Ovary (tissue), 9 donors: Measurements from ENCODE around the gene FHIP1B. TPM values are rescaled to one million over a fixed set of nuclear protein-coding genes. Genes with fewer than 3 reads are reported as not detected.

Source experiments
- DNase-seq, 5 donors: peaks; one replicate each; pipeline ENCODE4 v3.0.0-alpha.2; 2019 to 2020
- H3K27ac ChIP-seq, 2 donors: fragments of 200-600 bp; one replicate each; pipeline versions ENCODE4 v1.5.1 to v1.8.0; 2019 to 2022
- H3K27me3 ChIP-seq: fragments of 200-600 bp; one replicate; pipeline ENCODE4 v1.8.0; 2022
- H3K36me3 ChIP-seq: fragments of 200-600 bp; sonication (generic); one replicate; pipeline ENCODE4 v1.5.1; 2019
- H3K4me1 ChIP-seq: one replicate; pipeline ENCODE4 v1.8.1; 2013; ENCODE audit warnings: mild to moderate bottlenecking, moderate library complexity; ENCODE audit not compliant: insufficient read depth
- H3K4me3 ChIP-seq: fragments of 200-600 bp; sonication (generic); one replicate; pipeline ENCODE4 v1.5.1; 2017
- H3K9me3 ChIP-seq, 2 donors: fragments of 200-600 bp in 1 of 2; sonication (generic) in 1 of 2; one replicate each; pipeline versions ENCODE4 v1.5.1 to v1.8.1; 2013 to 2019; ENCODE audit warnings: mild to moderate bottlenecking in 1 of 2, moderate library complexity in 1 of 2
- CTCF ChIP-seq, 3 donors: fragments of 450-650 bp in 2 of 3; fragments of 200-600 bp in 1 of 3; IDR thresholded peaks; one replicate each; pipeline versions ENCODE4 v1.5.1 to v1.8.0; 2016 to 2022; ENCODE audit warnings: antibody characterized with exemption in 3 of 3, mild to moderate bottlenecking in 1 of 3
- EP300 ChIP-seq: sonication (generic); formaldehyde crosslinking; IDR thresholded peaks from one replicate; pipeline ENCODE4 v1.6.1; 2017; ENCODE audit warnings: antibody characterized with exemption
- POLR2A ChIP-seq: fragments of 450-650 bp; IDR thresholded peaks from one replicate; pipeline ENCODE4 v1.6.1; 2017; ENCODE audit warnings: antibody characterized with exemption, mild to moderate bottlenecking, moderate library complexity
- WGBS, 3 donors: extraction: QIAGEN DNeasy Blood & Tissue Kit in 1 of 3; methylation state at CpG; one replicate each; pipeline versions ENCODE4 v1.1.5 to v1.1.7; 2013 to 2017; 5-methylcytosine and 5-hydroxymethylcytosine counted together
- intact Hi-C, 4 donors: fragments of 100-400 bp; cut with DNase I; formaldehyde crosslinking; loops; one replicate each; pipeline versions ENCODE4 v1.11.0 to v1.15.1; 2022 to 2023
- polyA plus RNA-seq, 2 donors: library from polyadenylated mRNA; stranded (reverse); fragments of 200-250 nt in 1 of 2; fragments of 350-450 nt in 1 of 2; fragmentation: Illumina TruSeq in 1 of 2; extraction: RNeasy Lipid Tissue Mini Kit (QIAGEN cat#74804) in 1 of 2; gene quantifications; one replicate each; pipeline ENCODE4 v1.2.3, GENCODE V29; 2013 to 2014
- total RNA-seq, 7 donors: library from RNA; depleted of rRNA in 2 of 7; stranded (reverse); fragments of >200 nt in 2 of 7; fragmentation: NEBNext Ultra II Directional in 3 of 7; extraction: Animal tissue kit (Norgen Biotek cat#: 25700) in 3 of 7; gene quantifications; one replicate each; pipeline versions ENCODE4 v1.1.0 to v1.2.4, GENCODE V29; 2016 to 2023
- donor health status: DM: no; HTN: no; CAD: no; lungs with moderate emphysema.
- donor health status: DM: no; HTN: no; CAD: no.
- donor health status: Bipolar disorder and iron deficiency.
- donor health status: DM: yes; HTN: yes; CAD: no.
- donor health status: DM: no; HTN: no; CAD: no.
- donor health status: DM: yes; HTN: yes; CAD: no.

Gene FHIP1B
- total and polyA plus RNA-seq, 9 donors, result 15.9 to 59.1 (median 35.7) TPM

GRCh38 chr11:6260207-6260726 lies 25.8 kb upstream of the FHIP1B start:
- intact Hi-C loops, result no loop called here
- 45 to 58% (median 50%) methylated on average over 5 of the region's 5 CpGs for WGBS, 3 donors
- H3K4me1 ChIP-seq, result no peaks in the 10 kb centered on the region
- H3K4me3 ChIP-seq, result no peak overlapping the region
- H3K27ac ChIP-seq, result no peak overlapping the region
- no peaks in the 10 kb centered on the region for H3K36me3 ChIP-seq
- TF ChIP-seq EP300 (no peak), CTCF (IDR thresholded peaks at IDR 0.05) (no peak), POLR2A (no peak)
- H3K27me3 ChIP-seq, result no peaks in the 10 kb centered on the region
- no peaks in the 10 kb centered on the region for H3K9me3 ChIP-seq
- no peak for DNase-seq

GRCh38 chr11:6258571-6259081 lies 24.2 kb upstream of the FHIP1B start:
- no peaks in the 10 kb centered on the region for H3K9me3 ChIP-seq
- H3K36me3 ChIP-seq, result no peaks in the 10 kb centered on the region
- TF ChIP-seq CTCF (IDR thresholded peaks at IDR 0.05), result no peak
- no peak for TF ChIP-seq POLR2A
- TF ChIP-seq EP300, result no peak
- no peaks in the 10 kb centered on the region for H3K4me1 ChIP-seq
- intact Hi-C loops, result loop anchor here in 2 of 4 donors (10.0 kb wide), 2 partner anchors 96 to 106 kb away; no protein-coding TSS in a partner anchor
- no peak overlapping the region for H3K27ac ChIP-seq
- no peak for DNase-seq
- H3K27me3 ChIP-seq, result no peaks in the 10 kb centered on the region
- WGBS, 3 donors, result 13 to 20% (median 13%) methylated on average over 16 of the region's 16 CpGs
- H3K4me3 ChIP-seq, result peak overlapping the region; percentile 25

GRCh38 chr11:6258141-6258540 lies 23.7 kb upstream of the FHIP1B start:
- H3K27ac ChIP-seq, result no peak overlapping the region
- intact Hi-C loops, result loop anchor here in 2 of 4 donors (10.0 kb wide), 2 partner anchors 97 to 107 kb away; no protein-coding TSS in a partner anchor
- no peak for DNase-seq
- no peak for TF ChIP-seq EP300
- TF ChIP-seq CTCF (IDR thresholded peaks at IDR 0.05), result no peak
- no peak for TF ChIP-seq POLR2A
- H3K9me3 ChIP-seq, result no peaks in the 10 kb centered on the region
- H3K4me3 ChIP-seq, result no peak overlapping the region
- WGBS, 3 donors, result 84 to 98% (median 86%) methylated on average over 3 of the region's 3 CpGs
- no peaks in the 10 kb centered on the region for H3K4me1 ChIP-seq
- H3K27me3 ChIP-seq, result no peaks in the 10 kb centered on the region
- no peaks in the 10 kb centered on the region for H3K36me3 ChIP-seq

GRCh38 chr11:6253197-6253596 lies 18.8 kb upstream of the FHIP1B start:
- Histone ChIP-seq H3K27ac (peak overlapping the region in 1 of 2 donors; percentile 84), H3K27me3 (no peaks in the 10 kb centered on the region), H3K9me3 (no peaks in the 10 kb centered on the region), H3K4me1 (peaks cover 11% of the 10 kb centered on the region), H3K4me3 (no peak overlapping the region), H3K36me3 (no peaks in the 10 kb centered on the region)
- intact Hi-C loops, result loop anchor here in 2 of 4 donors (2.0 to 10.0 kb wide), 3 partner anchors 66 to 112 kb away; no protein-coding TSS in a partner anchor
- TF ChIP-seq POLR2A (no peak), CTCF (IDR thresholded peaks at IDR 0.05) (no peak), EP300 (no peak)
- no peak for DNase-seq
- WGBS, 3 donors, result 95 to 100% (median 98%) methylated on average over 1 of the region's 1 CpG
